Myocyte (in vitro differentiated cells): Measurements from ENCODE around the gene LYPD4. TPM values are rescaled to one million over a fixed set of nuclear protein-coding genes. Genes with fewer than 3 reads are reported as not detected.
"Not testable (repeated sequence)": the region's sequence is repeated elsewhere in the genome, so short reads cannot be mapped to it uniquely, and the experiment has no call there.

ENCODE experiments used
- DNase-seq: peaks from one replicate; pipeline ENCODE4 v3.0.0-alpha.2; 2012; ENCODE audit warnings: low read depth
- microRNA-seq: library from miRNA; unstranded; fragments of <30 nt; microRNA quantifications from one replicate; pipeline ENCODE4, GENCODE V29; 2016
- total RNA-seq: library from RNA; depleted of rRNA; stranded (reverse); fragments of >200 nt; gene quantifications from 2 replicates; pipeline ENCODE4 v1.2.3, GENCODE V29; 2014

The LYPD4 gene
- total RNA-seq, 1 donor from 2014 or later, result not detected

DNA sequence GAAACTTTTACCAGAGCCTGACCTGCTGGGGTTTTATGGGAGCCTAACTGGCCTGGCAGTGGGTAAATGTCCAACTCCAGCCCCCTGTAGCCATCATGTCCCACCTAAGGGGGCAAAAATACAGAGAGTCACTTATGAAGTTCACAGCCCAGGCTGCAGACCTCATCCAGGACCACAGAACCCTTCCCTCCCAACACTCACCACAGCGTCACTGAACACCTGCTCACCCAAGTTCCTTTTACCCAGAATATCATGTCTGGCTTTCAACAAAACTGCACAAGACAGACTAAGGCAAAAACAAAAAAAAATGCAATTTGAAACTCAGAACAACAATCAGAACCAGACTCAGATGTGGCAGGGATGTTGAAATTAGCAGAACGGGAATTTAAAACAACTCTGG lies 41.7 kb downstream of the LYPD4 start:
- DNase-seq, result no peak

DNA sequence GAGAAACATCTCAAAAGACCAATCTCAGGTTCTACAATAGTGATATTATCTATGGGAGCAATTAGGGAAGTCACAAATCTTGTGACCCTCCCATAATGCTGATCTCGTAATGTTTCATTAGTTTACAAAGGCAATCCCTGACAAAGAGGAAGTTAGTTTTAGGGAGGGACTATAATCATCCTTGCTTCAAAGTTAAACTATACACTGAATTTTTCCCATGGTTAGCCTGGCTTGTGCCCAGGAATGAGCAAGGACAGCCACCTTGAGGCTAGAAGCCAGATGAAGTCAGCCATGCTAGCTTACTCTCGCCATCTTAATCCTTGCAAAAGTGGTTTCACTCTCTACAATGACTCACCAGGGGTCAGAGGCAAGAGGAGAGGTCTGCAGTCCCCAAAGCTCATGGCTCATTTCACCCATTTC lies 42.7 kb downstream of the LYPD4 start:
- no peak for DNase-seq

DNA sequence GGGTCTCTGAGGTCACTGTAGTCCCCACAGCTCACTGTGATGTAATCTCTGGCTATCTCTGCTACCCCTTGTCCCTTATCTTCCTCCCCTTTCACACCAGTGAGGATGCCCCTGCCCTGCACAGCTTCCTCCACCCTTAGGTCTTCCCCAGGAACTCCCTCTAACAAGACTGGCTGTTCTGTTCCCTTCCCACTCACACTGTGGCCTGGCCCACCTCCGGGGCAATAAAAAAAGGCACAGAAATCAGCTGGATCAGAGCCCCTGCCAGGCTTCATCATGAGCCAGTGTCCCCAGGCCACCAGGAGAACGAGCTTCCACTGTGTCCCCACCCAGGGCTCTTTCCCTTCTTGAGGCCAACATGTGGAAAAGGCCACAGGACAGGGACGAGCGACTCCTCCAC lies 43.5 kb downstream of the LYPD4 start:
- no peak for DNase-seq

DNA sequence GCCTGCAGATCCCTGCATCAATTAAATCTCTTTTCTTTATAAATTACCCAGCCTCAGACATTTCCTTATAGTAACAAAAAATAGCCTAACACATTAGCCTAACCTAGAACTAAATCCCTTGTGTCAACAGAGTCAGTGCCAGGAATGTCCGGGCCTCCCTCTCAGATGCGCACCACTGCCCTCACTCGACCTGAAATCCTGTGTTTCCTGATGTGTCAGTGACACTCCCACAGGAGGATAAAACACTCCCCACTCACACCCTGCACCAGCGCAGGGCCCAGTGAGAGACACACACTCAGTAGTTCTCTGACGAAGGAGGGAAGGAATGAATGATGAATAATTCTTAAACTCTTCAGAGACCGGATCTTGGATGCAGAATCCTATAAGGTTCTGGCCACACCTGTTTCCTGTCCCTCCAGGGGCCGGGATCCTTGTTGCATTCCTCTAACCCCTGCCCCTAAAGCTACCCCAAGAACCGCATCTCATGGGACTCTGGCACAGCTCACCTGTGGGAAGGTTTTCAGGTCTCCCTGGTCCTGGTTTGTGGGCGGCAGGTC lies 45.0 kb downstream of the LYPD4 start:
- DNase-seq, result no peak

DNA sequence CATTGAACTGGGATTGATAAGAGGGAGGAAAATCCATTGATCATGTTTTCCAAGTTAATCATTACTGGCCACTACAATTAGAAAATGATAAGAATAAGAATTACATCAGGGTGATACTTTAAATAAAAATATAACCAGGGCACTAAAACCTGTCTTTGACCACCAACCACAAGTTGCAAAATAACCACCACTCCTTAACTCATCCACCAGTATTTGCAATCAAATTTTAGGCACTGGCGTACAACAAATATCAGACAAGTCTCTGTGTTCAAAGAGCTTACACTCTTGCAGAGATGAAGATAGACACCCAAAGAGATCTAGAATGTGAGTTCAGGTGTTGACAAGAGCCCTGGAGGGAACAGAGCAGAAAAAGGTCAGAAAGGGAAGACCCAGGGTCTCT lies 47.6 kb downstream of the LYPD4 start:
- DNase-seq, result no peak

DNA sequence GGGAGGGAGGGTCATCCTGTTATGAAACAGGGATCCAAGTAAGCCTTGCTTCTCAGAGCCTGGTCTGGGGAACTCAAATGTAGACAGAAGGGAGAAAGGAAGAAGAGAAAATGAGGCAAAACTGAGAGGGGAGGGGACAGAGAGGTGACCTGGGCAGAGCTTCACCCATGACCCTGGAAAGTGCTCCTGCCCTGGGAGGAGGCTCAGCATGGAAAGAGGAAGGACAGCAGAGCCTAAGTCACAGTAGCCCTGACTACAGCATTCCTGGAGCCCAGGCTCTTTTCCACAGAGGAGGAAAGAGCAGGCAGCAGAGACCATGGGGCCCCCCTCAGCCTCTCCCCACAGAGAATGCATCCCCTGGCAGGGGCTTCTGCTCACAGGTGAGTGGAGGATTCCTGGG lies 48.1 kb downstream of the LYPD4 start, which contains the start of gene CEACAM3:
TSS of gene CEACAM3 (plus strand) at position 226 of the 400 bp plus-strand sequence. CDS start at position 317, 91 bp downstream.
- no peak for DNase-seq

DNA sequence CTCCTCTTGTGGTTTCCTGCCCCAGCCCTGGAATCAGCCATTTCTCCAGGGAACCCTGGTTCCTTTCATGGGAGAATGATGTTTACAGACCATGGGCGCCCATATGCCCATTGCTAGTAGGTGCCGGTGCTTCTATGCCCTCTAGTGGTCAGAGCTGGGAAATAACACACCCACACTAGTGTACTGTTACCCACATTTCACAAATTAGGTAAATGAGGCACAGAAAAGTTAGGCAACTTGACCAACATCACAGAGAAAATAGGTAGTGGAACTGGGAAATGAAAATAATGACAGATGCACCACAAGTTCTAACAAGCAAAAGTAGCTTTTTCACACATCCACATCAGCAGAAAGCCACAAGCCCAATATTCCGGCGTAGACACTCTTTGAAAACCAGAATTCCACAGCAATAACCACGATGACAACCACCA lies 49.4 kb downstream of the LYPD4 start:
- peak; percentile 40 for DNase-seq

DNA sequence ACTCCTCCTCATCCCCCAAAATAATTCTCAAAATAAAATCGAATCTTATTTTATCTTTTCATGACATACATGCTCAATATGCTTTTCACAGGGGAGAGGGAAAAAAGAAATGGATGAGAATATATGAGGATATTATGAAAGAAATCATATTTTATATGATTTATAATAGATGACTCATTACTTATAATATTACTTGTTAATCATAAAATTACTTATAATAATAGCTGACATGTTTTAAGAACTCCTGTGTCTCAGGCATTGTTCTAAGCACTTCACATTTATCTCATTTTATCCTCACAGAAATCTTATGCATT lies 51.1 kb downstream of the LYPD4 start:
- DNase-seq, result no peak

DNA sequence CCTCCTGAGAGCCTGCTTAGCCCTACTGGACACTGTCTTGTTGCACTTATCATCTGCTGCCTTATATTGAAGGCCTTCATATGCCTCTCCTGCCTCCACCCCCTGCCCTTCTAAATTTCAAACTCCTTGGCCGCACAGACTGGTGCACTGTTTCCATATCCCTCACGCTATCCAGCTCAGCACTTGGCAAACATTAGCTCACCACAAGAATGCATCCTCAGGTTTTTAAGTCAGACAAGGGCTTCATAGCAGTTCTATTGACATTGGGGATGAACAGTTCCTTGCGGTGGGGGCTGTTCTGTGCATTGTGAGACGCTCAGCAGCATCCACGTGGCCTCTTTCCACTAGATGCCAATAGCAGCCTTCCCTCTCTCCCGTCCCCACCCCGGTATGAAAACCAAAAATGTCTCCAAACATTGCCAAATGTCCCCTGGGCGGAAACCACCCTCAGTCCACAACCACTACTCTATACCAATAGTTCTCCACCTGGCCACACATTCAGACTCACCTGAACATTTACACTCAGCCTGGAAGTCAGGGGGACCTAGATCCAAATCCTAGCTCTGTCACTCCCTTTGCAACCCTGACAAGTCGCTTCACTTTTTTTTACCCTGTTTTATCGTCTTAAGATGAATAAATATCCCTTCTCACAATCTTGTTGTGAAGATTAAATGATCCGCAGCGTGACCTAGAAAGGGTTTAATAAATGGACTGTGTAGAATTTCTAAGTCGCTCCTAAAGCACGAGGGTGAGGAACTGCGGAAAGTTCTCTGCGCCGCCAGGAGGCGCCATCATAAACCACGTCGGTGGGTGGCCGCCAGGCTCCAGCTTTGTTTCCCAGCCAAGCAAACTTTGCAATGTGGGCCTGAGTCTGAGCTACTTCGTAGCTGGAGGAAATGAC lies 51.7 kb downstream of the LYPD4 start:
- DNase-seq, result peak; percentile 41

DNA sequence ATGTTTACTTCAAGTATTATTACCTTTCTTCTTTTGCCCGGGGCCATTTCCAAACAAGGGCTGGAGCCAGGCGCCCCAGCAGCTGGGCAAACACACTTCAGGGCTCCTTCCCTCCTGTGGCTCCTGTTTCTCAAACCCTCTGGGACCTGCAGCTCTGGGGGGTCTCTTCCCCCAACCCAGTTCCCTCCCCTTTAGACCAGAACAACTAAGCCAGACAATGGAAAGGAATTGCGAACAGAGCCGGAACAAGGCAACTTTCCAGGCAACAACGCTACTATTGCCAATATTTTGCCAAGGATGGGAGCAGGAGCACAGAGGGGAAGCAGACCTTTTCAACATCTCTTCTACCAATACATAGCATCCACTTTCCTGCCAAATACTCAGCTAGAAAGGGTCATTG lies 55.4 kb downstream of the LYPD4 start:
- not testable (repeated sequence) for DNase-seq

DNA sequence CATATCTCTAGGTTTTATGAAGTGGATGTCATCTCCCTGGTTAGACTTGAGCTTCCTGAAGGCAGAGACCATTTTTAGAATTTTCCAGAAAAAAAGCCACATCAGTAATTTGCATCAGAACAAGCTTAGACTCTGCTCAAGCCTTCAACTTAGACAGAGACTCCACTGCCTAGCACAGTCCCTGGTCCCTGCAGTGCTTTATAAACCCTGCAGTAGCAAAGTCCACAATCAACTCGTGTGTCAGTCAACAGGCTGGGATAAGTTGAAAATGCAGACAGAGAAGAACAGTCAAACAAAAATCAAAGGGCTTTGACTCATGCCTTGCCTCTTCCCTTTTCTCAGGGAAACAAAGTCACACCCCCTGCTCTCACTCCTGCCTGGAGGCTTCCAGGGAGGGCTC lies 56.0 kb downstream of the LYPD4 start:
- DNase-seq, result not testable (repeated sequence)

Small RNA genes within 50 kb of the gene (microRNA-seq; reads per million reads assigned to microRNA genes)
- not detected for gene MIR6797

Other genes with a start within 250 kb of the LYPD4 start
- not detected in 2 replicates for gene CEACAM4, start 217.6 kb downstream of the LYPD4 start, total RNA-seq
- not detected in 2 replicates for gene CEACAM7, start 156.4 kb downstream of the LYPD4 start, total RNA-seq
- not detected in 2 replicates for gene CEACAM5, start 136.1 kb downstream of the LYPD4 start, total RNA-seq
- gene CEACAM6, start 89.2 kb downstream of the LYPD4 start, total RNA-seq, result not detected in 2 replicates
- not detected in 2 replicates for gene CEACAM3, start 48.1 kb downstream of the LYPD4 start, total RNA-seq
- not detected in 2 replicates for gene DMRTC2, start 359 bp upstream of the LYPD4 start, total RNA-seq
- 323 and 368 TPM in 2 replicates for gene RPS19, start 15.6 kb upstream of the LYPD4 start, total RNA-seq
- 1.2 and 2.0 TPM in 2 replicates for gene CD79A, start 32.6 kb upstream of the LYPD4 start, total RNA-seq
- gene ARHGEF1, start 38.5 kb upstream of the LYPD4 start, total RNA-seq, result 24.2 and 25.5 TPM in 2 replicates
- not detected in 2 replicates for gene ERFL, start 83.8 kb upstream of the LYPD4 start, total RNA-seq
- gene RABAC1, start 114.6 kb upstream of the LYPD4 start, total RNA-seq, result 116 and 117 TPM in 2 replicates
- gene ATP1A3, start 149.5 kb upstream of the LYPD4 start, total RNA-seq, result 0.26 and 0.56 TPM in 2 replicates
- gene GRIK5, start 225.5 kb upstream of the LYPD4 start, total RNA-seq, result 0.13 TPM in 1 of 2 replicates, not detected in the other
- 18.6 and 20.1 TPM in 2 replicates for gene ZNF574, start 231.5 kb upstream of the LYPD4 start, total RNA-seq